Transverse colon (tissue), 4 donors: ENCODE measurements around the gene TTC3. TPM values are rescaled to one million over a fixed set of nuclear protein-coding genes. Genes with fewer than 3 reads are reported as not detected.

Experiments used
- DNase-seq: peaks from one replicate; pipeline ENCODE4 v3.0.0-alpha.2; 2019
- H3K27ac ChIP-seq, 4 donors: fragments of 200-600 bp; sonication (generic); 2 replicates each; pipeline ENCODE4 v1.5.1; 2016 to 2018; ENCODE audit warnings: inconsistent platforms in 4 of 4
- H3K27me3 ChIP-seq: fragments of 200-600 bp; sonication (generic); 2 replicates; pipeline ENCODE4 v1.5.1; 2017; ENCODE audit warnings: inconsistent platforms
- H3K36me3 ChIP-seq, 4 donors: fragments of 200-600 bp; sonication (generic); 2 replicates each; pipeline ENCODE4 v1.5.1; 2017 to 2019; ENCODE audit warnings: inconsistent platforms in 4 of 4
- H3K4me1 ChIP-seq, 4 donors: fragments of 200-600 bp; sonication (generic); 2 replicates each; pipeline ENCODE4 v1.5.1; 2017 to 2020; ENCODE audit warnings: inconsistent platforms in 4 of 4
- H3K4me3 ChIP-seq, 4 donors: fragments of 200-600 bp; sonication (generic); 1 replicate in 1 of 4; 2 replicates in 3 of 4; pipeline versions ENCODE4 v1.5.1 to v1.6.1; 2017 to 2019; ENCODE audit warnings: inconsistent platforms in 4 of 4
- H3K9me3 ChIP-seq, 2 donors: fragments of 200-600 bp; sonication (generic); 2 replicates each; pipeline ENCODE4 v1.5.1; 2017 to 2019; ENCODE audit warnings: inconsistent platforms in 2 of 2
- EP300 ChIP-seq: sonication (generic); formaldehyde crosslinking; IDR thresholded peaks from one replicate; pipeline ENCODE4 v1.6.1; 2017; ENCODE audit warnings: antibody characterized with exemption, low read depth
- POLR2A ChIP-seq: fragments of 450-650 bp; IDR thresholded peaks from one replicate; pipeline ENCODE4 v1.6.1; 2016; ENCODE audit warnings: antibody characterized with exemption, mild to moderate bottlenecking, moderate library complexity
- POLR2AphosphoS5 ChIP-seq, 3 donors: sonication (generic); formaldehyde crosslinking; IDR thresholded peaks; one replicate each; pipeline ENCODE4 v1.6.1; 2016; ENCODE audit warnings: antibody characterized with exemption in 3 of 3
- WGBS, 2 donors: methylation state at CpG; one replicate each; pipeline ENCODE4 v1.1.5; 2018; ENCODE audit warnings: low coverage in 1 of 2; 5-methylcytosine and 5-hydroxymethylcytosine counted together
- in situ Hi-C, 4 donors: fragments of 200-750 bp; cut with MboI; loops; one replicate each; pipeline versions ENCODE4 v1.15.0 to v1.15.1; 2017; ENCODE audit warnings: low sequenced_read_pairs in 3 of 4, low pct_ligation_motif_present in 1 of 4, low pct_unique_long_range_greater_than_20kb in 1 of 4
- intact Hi-C: fragments of 100-400 bp; cut with DNase I; formaldehyde crosslinking; loops from one replicate; pipeline ENCODE4 v1.15.1; 2023; ENCODE audit warnings: low total_unique reads
- total RNA-seq, 4 donors: library from RNA; depleted of rRNA; stranded (reverse); fragments of >200 nt; gene quantifications; one replicate each; pipeline ENCODE4 v1.1.0, GENCODE V29; 2016
- TF ChIP-seq, protein P1 (sequence below), 5 experiments: fragments of 200-600 bp in 3 of 5; fragments of 450-650 bp in 2 of 5; sonication (generic) in 3 of 5; IDR thresholded peaks; 1 replicate in 2 of 5; 2 replicates in 3 of 5; pipeline ENCODE4 v1.5.1; 2016 to 2017; ENCODE audit warnings: antibody characterized with exemption in 5 of 5, inconsistent platforms in 3 of 5, mild to moderate bottlenecking in 2 of 5, moderate library complexity in 1 of 5

TTC3 gene, protein sequence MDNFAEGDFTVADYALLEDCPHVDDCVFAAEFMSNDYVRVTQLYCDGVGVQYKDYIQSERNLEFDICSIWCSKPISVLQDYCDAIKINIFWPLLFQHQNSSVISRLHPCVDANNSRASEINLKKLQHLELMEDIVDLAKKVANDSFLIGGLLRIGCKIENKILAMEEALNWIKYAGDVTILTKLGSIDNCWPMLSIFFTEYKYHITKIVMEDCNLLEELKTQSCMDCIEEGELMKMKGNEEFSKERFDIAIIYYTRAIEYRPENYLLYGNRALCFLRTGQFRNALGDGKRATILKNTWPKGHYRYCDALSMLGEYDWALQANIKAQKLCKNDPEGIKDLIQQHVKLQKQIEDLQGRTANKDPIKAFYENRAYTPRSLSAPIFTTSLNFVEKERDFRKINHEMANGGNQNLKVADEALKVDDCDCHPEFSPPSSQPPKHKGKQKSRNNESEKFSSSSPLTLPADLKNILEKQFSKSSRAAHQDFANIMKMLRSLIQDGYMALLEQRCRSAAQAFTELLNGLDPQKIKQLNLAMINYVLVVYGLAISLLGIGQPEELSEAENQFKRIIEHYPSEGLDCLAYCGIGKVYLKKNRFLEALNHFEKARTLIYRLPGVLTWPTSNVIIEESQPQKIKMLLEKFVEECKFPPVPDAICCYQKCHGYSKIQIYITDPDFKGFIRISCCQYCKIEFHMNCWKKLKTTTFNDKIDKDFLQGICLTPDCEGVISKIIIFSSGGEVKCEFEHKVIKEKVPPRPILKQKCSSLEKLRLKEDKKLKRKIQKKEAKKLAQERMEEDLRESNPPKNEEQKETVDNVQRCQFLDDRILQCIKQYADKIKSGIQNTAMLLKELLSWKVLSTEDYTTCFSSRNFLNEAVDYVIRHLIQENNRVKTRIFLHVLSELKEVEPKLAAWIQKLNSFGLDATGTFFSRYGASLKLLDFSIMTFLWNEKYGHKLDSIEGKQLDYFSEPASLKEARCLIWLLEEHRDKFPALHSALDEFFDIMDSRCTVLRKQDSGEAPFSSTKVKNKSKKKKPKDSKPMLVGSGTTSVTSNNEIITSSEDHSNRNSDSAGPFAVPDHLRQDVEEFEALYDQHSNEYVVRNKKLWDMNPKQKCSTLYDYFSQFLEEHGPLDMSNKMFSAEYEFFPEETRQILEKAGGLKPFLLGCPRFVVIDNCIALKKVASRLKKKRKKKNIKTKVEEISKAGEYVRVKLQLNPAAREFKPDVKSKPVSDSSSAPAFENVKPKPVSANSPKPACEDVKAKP (N-terminal part only)
- 100 to 1,000 TPM in 3 of 4 donors, 10 to 100 TPM in 1; 84.0 to 247 (median 146) TPM for total RNA-seq

DNA sequence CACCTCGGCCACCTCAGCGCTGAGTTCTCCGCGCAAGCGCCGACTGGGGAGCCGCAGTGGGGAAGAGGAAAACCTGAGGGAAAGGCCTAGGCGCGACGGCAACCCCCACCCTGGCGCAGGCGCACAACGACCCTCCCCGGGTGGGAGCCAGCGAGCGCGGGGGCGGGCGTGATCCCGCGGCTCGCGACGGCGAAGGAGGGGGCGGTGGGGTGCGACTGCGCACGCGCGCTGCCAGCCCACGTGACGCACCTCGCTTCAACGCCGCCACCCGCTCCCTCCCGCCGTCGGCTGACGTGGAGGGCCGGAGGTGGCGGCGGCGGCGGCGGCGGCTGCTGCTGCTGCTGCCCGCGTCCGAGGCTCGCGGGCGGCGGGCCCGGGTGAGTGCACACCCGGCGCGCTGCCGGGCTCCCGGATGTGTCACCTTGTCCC, at the start of gene TTC3, which contains the start of gene PIGP:
TSS of gene TTC3 (plus strand) at position 267 of the 429 bp plus-strand sequence. CDS start 14,004 bp downstream, outside the sequence.
TSS of gene PIGP (minus strand) at position 84 of the 429 bp plus-strand sequence. CDS start 556 bp downstream, outside the sequence.
- TF ChIP-seq EP300 = no peak
- peak; percentile 82 for TF ChIP-seq POLR2A
- TF ChIP-seq, protein P1, sequence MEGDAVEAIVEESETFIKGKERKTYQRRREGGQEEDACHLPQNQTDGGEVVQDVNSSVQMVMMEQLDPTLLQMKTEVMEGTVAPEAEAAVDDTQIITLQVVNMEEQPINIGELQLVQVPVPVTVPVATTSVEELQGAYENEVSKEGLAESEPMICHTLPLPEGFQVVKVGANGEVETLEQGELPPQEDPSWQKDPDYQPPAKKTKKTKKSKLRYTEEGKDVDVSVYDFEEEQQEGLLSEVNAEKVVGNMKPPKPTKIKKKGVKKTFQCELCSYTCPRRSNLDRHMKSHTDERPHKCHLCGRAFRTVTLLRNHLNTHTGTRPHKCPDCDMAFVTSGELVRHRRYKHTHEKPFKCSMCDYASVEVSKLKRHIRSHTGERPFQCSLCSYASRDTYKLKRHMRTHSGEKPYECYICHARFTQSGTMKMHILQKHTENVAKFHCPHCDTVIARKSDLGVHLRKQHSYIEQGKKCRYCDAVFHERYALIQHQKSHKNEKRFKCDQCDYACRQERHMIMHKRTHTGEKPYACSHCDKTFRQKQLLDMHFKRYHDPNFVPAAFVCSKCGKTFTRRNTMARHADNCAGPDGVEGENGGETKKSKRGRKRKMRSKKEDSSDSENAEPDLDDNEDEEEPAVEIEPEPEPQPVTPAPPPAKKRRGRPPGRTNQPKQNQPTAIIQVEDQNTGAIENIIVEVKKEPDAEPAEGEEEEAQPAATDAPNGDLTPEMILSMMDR (IDR thresholded peaks at IDR 0.05) = no peak
- TF ChIP-seq POLR2AphosphoS5 (IDR thresholded peaks at IDR 0.05) = peak; percentile 80 to 87 (median 82)
- in situ Hi-C loops (loop anchor here in 1 of 4 donors (10.0 kb wide), 1 partner anchor 88 kb away; no protein-coding TSS in a partner anchor), intact Hi-C loops (loop anchor here (2.0 kb wide), 1 partner anchor 82 kb away; no protein-coding TSS in a partner anchor)
- Histone ChIP-seq H3K4me1 (peaks cover 14 to 28% (median 24%) of the 10 kb centered on the region in 4 donors), H3K36me3 (no peaks in the 10 kb centered on the region), H3K27ac (peak within 1 kb of the TSS; percentile 97 to 99 (median 98)), H3K4me3 (peak within 1 kb of the TSS; percentile 76 to 93 (median 80)), H3K9me3 (no peaks in the 10 kb centered on the region), H3K27me3 (no peaks in the 10 kb centered on the region)
- peak; percentile 95 for DNase-seq
- 0% methylated on average over 6 of the region's 61 CpGs; no CpG with 5 or more reads in 1 of the 2 donors for whole genome bisulfite sequencing, 2 donors

DNA sequence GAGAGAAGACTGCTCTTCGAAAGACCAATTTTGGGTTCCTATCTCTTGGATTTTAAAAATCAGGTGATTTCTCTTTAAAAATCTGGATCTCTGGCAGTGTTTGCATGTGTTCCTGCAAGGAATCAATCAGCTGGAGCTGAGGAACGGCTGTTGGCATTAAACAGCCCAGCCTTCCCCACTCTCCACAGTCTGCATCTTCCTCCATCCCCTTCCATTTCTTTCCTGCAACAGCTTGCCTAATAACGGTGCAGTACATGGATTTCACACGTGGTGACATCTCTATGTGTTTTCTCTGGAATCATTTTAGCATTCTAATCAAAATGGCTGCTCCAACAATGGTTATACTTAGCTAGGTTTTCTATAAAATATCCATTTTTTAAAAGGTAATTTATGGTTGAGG, 46.6 kb upstream of the TTC3 start:
- Histone ChIP-seq H3K36me3 (no peaks in the 10 kb centered on the region), H3K27me3 (no peaks in the 10 kb centered on the region), H3K27ac (no peak overlapping the region), H3K4me1 (no peaks in the 10 kb centered on the region), H3K9me3 (no peaks in the 10 kb centered on the region), H3K4me3 (no peak overlapping the region)
- 49 to 50% methylated on average over 3 to 4 of the region's 4 CpGs for WGBS, 2 donors
- intact Hi-C loops (no loop called here), in situ Hi-C loops (no loop called here)
- no peak for DNase-seq
- TF ChIP-seq, protein P1 (IDR thresholded peaks at IDR 0.05) = no peak
- TF ChIP-seq POLR2A (no peak), POLR2AphosphoS5 (IDR thresholded peaks at IDR 0.05) (no peak), EP300 (no peak)

- H3K36me3 ChIP-seq = no peaks in the 10 kb centered on the region
- H3K9me3 ChIP-seq = no peaks in the 10 kb centered on the region
- no peak overlapping the region for H3K4me3 ChIP-seq
- in situ Hi-C loops = no loop called here
- no peak for DNase-seq
- intact Hi-C loops = no loop called here
- 79 to 84% methylated on average over 4 of the region's 4 CpGs for WGBS, 2 donors
- peaks cover 0 to 9% (median 1%) of the 10 kb centered on the region in 4 donors for H3K4me1 ChIP-seq
- no peaks in the 10 kb centered on the region for H3K27me3 ChIP-seq
- TF ChIP-seq POLR2A = no peak
- no peak for TF ChIP-seq EP300
- no peak for TF ChIP-seq POLR2AphosphoS5 (IDR thresholded peaks at IDR 0.05)
- no peak overlapping the region for H3K27ac ChIP-seq
These were observed 44.5 kb upstream of the TTC3 start for GRCh38 chr21:37028570-37028969.

DNA sequence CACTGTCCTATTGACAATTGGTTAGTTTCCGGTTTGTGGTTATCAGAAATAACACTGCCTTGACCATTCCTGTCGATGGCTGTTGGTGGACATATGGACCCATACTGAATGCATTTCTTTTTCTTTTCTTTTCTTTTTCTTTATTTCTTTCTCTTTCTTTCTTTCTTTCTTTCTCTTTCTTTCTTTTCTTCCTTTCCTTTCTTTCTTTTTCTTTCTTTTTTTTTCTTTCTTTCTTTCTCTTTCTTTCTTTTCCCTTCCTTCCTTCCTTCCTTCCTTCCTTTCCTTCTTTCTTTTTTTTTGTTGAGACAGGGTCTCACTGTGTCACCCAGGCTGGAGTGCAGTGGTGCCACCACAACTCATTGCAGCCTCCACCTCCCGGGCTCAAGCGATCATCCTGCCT, 42.2 kb upstream of the TTC3 start:
- H3K4me3 ChIP-seq = no peak overlapping the region
- TF ChIP-seq POLR2A = no peak
- TF ChIP-seq EP300 = no peak
- TF ChIP-seq, protein P1 (IDR thresholded peaks at IDR 0.05) = no peak
- no peak for TF ChIP-seq POLR2AphosphoS5 (IDR thresholded peaks at IDR 0.05)
- no peak overlapping the region for H3K27ac ChIP-seq
- 90 to 94% methylated on average over 2 to 4 of the region's 4 CpGs for WGBS, 2 donors
- H3K27me3 ChIP-seq = no peaks in the 10 kb centered on the region
- H3K36me3 ChIP-seq = no peaks in the 10 kb centered on the region
- in situ Hi-C loops (no loop called here), intact Hi-C loops (no loop called here)
- H3K9me3 ChIP-seq = no peaks in the 10 kb centered on the region
- peaks cover 0 to 10% (median 1%) of the 10 kb centered on the region in 4 donors for H3K4me1 ChIP-seq
- DNase-seq = no peak
